NCI-H2227 treated with DMSO at 0.1 percent for 48 hours (cell line): ENCODE measurements around the gene MYL11.
"Not testable (repeated sequence)": the region's sequence is repeated elsewhere in the genome, so short reads cannot be mapped to it uniquely, and the experiment has no call there.

Experiments
- DNase-seq: peaks from one replicate; lab custom pipeline; 2025; lab: John Stamatoyannopoulos, UW

MYL11 gene

DNA sequence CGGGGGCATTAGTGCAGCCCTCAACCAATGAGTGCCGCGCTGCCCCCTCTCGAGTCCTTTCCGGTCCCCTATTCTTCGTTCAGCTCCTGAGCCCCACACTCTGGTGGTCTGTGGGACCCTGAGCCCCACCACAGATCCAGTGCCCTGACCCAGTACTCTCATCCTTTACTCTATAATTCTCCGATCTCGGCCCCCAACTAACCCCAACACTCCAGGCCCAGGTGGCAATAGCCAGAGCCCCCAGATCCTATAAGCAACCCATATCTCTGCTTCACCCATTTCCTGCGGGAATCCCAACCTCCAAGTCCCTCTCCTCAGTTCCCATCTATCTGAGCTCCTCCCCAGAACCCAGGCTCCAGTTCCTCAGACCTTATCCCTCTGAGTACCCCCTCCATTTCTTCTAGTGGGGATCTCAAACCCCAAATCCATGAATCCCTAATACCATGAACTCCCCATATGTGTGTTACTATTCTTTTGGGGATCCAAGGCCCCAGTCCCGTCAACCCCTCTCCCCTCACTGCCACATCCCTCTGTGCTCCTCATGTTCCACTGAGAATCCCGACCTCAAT lies 3.3 kb upstream of the MYL11 start:
- no peak for DNase-seq

DNA sequence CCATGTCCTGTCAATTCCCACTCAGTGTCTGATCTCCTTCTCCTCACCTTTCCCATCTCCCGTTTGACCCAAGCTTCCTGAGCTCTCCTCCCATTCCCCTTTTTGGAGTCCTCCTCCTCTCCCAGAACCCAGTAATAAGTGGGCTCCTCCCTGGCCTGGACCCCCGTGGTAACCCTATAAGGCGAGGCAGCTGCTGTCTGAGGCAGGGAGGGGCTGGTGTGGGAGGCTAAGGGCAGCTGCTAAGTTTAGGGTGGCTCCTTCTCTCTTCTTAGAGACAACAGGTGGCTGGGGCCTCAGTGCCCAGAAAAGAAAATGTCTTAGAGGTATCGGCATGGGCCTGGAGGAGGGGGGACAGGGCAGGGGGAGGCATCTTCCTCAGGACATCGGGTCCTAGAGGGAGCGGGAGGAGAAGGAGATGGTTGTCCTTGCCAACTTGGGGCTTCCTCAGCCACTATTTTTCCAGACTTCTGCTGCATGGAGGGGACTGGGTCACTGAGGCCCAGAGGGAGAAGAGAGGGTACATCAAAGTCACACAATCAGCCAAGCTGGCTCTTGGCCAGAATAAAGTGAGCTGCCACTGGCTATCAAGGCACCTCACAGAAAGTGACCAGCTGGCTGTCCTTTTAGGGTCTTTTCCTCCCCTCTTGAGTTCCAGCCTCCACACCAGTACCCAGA lies 2.4 kb upstream of the MYL11 start:
- DNase-seq = no peak

DNA sequence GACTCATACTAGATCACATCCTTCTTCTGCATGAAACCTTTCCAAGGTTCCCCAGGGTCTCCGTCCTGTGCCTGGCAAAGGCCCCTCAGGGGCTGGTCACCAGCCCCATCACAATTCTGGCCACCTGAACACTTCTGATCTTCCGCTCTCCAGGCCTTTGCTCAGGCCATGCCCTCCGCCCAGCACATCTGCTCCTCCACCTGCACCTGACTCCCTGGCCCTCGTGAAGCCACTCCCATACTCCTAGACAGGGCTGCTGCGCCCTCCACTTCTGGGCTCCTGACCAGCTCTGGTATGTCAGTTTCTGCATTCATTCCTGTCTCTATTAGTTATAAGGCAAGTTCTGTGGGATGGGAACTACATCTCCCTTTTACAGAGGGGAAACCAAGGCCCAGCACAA lies 1.9 kb upstream of the MYL11 start:
- DNase-seq = no peak

DNA sequence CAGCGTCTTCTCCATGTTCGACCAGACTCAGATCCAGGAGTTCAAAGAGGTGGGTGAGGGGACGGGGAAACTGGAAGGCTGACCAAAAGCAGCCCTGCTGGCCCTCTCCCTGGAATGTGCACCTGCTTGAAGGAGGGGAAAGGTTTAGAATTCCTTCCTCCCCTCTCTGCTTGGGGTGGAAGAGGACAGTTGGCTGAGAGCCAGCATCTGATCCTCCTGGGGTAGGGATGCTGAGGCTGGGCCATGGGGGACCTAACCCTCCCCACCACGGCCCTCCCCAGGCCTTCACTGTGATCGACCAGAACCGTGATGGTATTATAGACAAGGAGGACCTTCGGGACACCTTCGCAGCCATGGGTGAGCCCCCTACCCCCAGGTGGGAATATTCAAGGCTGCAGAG lies 1.3 kb downstream of the MYL11 start:
- no peak for DNase-seq

DNA sequence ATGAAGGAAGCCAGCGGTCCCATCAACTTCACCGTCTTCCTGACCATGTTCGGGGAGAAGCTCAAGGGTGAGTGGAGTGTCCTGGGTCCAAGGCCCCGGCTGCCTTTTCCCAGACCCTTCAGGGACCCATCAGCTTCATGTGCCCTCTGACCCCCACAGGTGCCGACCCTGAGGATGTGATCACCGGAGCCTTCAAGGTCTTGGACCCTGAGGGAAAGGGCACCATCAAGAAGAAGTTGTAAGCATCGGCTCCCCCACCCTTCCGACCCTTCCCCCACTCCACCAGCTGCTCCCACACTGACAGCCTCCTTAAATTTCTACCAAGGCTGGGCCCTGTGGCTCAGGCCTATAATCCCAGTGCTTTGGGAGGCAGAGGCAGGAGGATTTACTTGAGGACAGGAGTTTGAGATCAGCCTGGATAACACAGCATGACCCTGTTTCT lies 1.9 kb downstream of the MYL11 start:
- no peak for DNase-seq

DNA sequence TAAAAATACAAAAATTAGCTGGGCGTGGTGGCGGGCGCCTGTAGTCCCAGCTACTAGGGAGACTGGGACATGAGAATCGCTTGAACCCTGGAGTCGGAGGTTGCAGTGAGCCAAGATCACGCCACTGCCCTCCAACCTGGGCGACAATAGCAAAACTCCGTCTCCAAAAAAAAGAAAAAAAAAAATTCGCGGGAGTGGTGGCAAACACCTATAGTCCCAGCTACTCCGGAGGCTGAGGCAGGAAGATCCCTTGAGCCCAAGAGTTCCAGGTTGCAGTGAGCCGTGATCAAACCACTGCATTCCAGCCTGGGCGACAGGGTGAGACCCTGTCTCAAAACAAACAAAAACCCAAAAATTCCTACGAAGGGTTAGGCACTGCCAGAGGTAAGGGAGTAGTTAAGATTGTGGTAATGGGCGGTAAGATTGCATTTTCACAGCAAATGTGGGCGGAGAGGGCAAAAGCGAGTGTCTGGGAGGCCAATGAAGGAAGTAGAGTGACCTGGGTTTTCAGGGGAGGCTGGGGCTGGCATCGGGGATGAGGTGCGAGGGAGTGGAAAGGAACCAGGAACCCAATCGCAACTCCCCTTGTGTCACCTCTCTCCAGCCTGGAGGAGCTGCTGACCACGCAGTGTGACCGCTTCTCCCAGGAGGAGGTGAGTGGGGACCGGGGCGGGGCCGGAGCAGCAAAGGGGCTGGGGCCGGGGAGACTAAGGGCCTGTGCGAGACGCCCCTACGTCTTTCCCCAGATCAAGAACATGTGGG lies 2.6 kb downstream of the MYL11 start:
- DNase-seq = no peak

DNA sequence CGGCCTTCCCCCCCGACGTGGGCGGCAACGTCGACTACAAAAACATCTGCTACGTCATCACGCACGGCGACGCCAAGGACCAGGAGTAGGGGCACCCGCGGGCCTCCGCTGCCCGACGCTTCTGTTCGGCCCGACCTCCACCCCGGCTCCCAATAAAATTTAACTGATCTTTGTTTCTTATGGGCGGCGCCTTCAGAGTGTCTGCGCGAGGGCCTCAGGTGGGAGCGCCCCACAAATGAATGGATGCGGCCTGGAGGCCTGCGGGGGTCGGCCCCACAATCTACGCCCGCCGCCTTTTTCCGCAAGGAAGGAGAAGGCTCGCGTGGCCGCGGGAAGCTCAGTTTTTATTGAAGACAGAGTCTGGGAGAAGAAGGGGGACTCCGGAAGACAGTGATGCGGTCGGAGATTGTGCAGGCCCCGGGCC lies 3.2 kb downstream of the MYL11 start:
- DNase-seq = peak; percentile 91

DNA sequence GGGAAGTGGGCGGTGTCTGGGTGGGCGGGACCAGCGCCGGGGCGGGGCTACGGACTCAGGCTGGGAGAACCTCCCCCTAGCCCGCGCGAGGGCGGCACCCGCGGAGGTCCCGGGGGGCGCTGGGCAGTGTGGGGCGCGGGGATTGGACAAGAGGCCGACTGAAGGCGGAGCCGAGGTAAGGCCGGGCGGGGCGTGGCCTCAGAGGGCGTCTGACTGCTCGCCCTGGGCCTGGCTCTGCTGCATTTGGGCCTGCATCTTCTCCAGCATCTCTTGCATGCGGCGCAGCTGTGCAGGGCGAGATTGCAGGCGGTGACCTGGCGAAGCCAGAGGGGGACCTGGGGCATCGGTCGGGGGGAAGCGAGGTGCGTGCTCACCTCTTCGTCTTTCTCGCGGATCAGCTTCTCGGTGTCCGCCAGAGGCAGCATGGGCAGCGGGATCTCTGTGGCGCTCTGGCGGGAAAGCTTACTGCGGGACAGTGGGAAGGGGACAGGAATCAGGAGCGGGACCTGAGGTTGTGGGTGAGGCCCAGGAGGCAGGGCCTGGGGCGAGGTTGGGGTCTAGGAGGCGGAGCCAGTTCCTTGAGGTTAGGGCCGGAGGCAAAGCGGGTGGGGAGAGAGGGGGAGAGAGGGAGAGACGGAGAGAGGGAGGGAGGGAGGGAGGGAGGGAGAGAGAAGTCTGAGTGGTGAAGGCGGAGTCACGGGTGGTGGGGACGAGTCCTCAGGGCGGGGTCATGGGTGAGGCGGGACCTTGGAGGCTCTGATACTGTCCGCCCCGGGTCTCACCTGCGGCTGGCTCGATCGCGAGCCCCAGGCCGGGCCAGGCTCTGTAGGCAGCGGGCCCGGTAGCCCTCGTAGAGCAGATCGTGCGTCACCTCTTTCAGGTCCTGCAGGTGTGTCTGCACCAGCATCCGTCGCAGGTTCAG lies 3.9 kb downstream of the MYL11 start:
- DNase-seq = peak; percentile 98

DNA sequence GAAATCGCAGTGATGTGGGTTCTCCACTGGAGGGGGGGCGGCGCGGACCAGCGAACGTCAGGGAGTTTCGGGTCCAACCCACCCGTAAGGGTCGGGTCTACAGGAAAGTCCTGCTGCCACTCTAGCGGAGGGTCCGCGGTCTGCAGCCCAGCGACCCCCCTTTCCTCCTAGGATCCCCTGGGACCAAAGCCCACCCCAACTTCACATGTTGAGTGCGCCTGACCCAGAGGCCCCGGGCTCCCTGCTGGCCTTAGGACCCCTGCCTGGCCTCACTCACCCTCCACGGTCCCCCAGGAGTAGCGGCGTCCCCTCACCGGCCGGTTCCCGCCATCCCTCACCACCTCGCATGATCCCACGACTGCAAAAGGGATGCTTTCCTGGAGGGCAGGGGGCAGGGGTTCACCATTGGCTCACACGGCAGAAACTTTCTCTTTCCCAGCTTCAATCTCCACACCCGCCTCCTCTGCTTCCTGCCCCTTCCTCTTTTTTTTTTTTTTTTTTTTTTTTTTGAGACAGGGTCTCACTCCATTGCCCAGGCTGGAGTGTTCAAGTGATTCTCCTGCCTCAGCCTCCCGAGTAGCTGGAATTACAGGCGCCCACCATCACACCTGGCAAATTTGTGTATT lies 4.7 kb downstream of the MYL11 start:
- no peak for DNase-seq

DNA sequence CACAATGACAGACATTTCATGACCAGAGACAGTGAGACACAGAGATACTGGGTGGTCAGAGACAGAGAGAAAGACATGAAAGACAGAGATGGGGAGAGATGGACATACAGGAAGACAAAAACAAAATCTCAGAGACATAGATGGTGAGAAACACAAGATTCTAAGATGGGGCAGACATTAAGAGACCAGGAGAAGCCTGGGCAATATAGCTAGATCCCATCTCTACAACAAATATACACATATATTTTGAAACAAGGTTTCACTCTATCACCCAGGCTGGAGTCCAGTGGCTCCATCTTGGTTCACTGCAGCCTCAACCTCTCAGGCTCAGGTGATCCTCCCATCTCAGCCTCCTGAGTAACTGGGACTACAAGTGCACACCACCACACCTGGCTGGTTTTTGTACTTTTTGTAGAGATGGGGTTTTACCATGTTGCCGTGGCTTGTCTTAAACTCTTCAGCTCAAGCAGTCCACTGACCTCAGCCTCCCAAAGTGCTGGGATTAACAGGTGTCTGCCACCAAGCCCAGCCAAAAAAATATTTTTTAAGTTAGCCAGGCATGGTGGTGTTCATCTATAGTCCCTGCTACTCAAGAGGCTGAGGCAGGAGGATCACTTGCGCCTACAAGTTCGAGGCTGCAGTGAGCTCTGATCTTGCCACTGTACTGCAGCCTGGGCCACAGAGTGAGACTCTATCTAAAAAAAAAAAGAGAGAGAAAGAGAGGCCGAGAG lies 5.6 kb downstream of the MYL11 start:
- no peak for DNase-seq

DNA sequence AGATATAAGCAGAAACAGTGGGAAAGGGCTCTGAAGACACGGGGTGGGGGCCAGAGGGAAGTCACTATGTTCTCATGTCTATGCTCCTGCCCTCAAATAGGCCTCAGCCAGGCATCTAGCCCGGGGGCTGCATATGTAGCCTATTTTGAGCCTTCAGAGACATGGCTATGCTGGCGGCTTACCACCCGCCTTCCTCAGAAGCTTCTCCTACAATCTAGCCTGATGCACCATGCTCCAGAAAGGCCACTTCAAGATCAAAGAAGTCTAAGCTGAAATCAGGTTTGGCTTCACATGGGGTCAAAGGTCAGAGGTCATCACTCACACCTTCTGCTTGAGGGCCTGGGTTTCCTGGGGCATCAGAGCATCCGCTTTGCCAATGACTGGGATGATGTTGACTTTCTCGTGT lies 6.2 kb downstream of the MYL11 start:
- no peak for DNase-seq

DNA sequence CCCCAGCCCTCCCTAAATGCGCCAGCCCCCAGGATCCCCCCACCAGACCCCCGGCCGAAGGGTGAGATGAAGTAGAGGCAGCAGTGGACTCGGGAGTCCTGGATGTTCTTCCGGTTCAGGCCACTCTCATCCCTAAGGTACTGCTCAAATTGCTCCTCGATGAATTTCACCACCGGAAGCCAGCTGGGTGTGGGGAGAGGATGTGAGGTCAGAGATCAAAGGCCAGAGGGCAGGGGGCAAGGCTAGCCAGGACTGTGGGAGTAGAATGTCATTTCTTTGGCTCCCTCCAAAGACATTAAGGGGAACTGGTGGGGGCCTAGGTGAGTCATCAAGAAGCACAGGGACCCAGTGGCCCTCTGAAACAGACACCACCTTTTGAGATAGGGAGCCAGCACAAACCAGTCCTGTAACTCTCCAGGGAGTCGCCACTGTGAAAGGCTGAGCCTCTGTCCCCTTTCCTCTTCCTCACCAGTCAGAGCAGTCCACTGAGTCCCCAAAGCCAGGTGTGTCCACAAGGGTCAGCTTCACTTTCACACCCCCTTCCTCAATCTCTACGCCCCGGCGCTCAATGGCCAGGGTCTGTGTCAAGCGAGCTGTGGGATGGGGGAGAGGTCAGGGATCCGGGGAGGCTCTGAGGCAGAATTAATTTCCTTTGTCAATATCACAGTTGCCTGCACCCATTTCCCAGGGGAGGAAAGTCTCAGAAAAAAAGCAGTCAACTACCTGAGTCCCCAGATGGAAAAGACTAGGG lies 6.9 kb downstream of the MYL11 start:
- no peak for DNase-seq

DNA sequence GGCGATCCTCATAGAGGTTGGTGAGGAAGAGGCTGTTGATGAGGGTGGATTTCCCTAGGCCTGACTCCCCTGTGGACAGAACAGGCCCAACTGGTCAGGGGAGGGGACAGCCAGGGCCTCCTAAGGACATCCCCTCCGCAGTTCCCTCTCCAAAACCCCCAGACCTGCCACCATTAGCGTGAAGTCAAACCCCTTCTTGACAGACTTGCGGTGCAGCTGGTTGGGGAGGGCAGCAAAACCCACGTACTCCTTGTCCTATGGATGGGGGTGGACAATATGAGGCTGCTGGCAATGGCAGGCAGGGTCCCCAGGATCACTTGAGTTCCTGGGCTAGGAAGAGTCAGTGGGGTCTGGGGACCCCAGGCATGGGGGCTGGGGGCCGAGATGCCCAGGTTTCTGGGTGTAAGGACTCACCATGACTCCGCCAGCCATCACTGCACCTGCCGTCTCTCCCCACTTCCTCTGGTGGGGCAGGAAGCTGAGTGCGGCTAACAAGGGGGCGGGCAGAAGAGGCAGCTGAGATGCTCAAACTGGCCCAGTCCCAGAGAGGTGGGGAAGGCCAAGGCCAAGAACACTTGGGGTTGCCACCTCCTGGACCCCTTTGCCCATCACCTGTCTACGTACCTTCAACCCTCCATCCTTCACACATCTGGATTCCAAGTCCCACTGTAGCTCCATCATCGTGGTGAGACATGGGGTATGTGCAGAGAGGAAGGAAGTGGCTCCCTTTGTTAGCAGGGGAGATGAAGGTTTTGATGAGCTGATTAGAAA lies 7.7 kb downstream of the MYL11 start, which contains the start of gene SEPTIN1:
SEPTIN1 (minus strand) TSS at position 451 of the 771 bp plus-strand sequence; CDS start at position 432, 19 bp downstream.
- DNase-seq = no peak

DNA sequence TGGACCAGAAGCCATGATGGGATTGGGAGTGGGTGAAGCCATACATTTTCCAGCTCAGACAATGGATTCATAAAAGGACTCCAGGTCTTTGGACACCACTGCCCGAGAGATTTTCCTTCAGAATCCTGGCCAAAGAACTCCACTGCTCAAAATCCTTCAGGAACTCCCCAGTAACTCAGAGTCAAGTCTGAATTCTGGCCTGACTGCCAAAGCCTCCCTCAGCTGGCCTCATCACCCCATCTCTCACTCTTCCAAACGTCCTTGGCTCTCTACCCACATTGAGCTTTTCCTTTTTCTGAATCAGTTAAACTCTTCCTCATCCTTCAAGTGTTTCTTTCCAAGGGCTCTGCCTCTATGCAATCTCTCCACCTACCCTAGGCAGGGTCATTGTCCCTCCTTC lies 8.9 kb downstream of the MYL11 start:
- no peak for DNase-seq

DNA sequence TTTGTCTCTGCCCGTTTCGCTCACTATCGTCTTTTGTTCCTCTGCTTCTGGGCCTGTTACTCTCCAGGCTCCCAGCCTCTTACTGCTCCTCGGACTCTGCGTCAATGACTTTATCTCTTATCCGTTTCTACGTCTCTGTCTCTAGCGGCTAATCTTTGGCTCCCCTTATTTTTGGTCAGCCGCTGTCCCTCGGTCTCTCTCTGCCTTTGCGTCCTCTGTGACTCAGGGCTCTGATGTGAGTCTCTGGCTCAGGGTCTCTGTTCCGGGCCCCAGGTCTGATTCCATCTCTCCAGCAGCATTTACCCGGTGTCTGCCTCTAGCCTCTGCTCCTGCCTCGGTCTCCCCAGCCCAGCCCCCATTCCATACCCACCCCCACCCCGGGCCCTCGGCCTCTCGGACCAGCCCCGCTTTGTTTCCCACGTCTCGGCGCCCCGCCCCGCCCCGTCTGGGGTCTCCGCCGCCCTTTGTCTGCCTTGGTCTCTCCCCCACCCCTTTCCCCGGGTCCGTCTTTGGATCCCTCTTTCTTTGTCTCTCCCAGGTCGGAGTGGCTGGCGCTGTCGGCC lies 20.1 kb downstream of the MYL11 start:
- peak; percentile 80 for DNase-seq

DNA sequence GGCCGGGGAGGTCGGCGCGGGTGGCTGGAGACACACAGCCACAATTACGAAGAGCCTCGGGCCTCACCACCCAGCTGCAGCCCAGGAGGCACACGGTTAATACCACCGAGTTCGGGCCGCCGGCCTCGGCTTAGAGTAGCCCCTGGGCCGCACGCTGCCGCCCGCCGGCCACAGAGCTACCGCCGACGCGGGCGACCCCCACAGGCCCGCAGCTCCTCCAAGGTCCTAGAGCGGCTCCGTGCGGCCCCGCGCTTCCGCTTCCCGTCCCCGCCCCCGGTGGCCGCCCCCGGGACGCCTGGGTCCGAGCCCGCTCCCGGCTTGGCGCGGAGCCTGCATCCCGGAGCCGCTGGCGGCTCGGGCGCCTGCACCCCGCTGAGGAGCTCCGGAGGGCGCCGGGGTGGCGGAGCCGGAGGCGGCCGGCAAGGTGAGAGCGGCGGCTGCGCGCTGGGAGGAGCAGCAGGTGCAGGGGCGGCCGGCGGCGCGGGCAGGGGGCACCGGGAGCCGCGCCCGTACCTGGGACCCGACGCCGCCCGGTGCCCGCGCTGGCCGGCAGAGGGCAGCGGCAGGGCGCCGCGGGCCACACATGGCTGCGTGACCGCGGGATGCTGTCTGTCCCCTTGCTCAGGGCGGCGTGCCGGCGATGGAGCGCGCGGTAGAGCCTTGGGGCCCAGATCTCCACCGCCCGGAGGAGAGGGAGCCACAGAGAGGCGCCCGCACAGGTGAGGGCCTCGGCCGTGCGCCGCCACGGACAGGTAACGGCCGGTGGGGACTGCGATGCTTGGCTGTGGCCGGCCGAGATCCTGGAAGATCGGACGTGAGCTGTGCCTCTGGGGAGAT lies 20.8 kb downstream of the MYL11 start, which contains the start of gene ZNF48:
ZNF48 (plus strand) TSS at position 266 of the 837 bp plus-strand sequence; CDS start at position 641, 375 bp downstream.
- DNase-seq = peak; percentile 95

DNA sequence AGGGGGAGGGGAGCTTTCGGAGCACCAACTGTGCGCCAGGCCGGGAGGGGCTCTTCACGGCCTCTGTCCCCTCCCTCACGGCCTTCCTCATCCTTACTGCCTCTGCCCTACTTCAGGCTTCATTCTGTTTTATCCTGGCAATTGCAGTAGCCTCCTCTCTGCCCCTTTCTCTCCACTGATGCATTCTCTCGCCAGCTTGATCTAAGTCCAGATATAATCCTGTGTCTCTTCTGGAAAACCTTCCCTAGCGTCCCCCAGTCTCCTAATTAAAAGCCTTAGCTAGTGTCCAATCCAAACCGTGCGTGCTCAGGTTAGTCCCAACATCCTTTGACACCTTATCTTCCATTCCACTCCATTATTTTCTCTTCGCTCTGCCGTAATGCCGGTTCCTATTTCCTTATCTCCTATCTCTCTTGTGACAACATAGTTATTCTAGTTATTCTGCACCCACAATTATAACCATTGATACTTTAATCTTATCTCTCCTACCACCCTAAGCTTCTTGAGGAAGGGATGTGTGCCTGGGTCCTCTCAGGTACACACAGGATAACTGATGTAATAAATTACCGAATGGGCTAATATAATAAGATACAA lies 21.5 kb downstream of the MYL11 start:
- DNase-seq = peak; percentile 21

DNA sequence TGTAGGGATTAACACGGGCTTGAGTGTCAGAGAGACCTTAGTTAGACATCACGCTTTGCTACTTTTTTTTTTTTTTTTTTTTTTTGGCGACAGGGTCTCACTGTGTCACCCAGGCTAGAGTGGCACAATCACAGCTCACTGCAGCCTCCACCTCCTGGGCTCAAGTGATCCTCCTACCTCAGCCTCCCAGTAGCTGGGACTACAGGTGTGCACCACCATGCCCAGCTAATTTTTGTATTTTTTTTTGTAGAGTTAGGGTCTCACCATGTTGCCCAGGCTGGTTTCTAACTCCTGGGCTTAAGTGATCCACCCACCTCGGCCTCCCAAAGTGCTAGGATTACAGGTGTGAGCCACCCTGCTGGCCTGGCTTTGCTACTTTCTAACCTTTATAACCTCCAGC lies 22.0 kb downstream of the MYL11 start:
- DNase-seq = not testable (repeated sequence)
